Measurements from ENCODE around the gene ZNF318. TPM values are rescaled to one million over a fixed set of nuclear protein-coding genes. Genes with fewer than 3 reads are reported as not detected.

Gene ZNF318
- total RNA-seq, 1 experiment from 2014 or later, result 24.3 TPM

- TF ChIP-seq AR (CRISPR knock-in tag; IDR thresholded peaks at IDR 0.05) (no peak), ZNF532 (CRISPR knock-in tag; IDR thresholded peaks at IDR 0.05; ENCODE audit: borderline replicate concordance) (no peak), SMAD4 (CRISPR knock-in tag; IDR thresholded peaks at IDR 0.05) (no peak), KAT7 (CRISPR knock-in tag; IDR thresholded peaks at IDR 0.05; ENCODE audit: borderline replicate concordance) (no peak)
These were observed 34.0 kb downstream of the ZNF318 start (continued) for GRCh38 chr6:43335469-43335868.

GRCh38 chr6:43334466-43335095 is 34.9 kb downstream of the ZNF318 start:
- H3K27me3 Mint-ChIP-seq (ENCODE audit: low read depth), result no peaks in the 10 kb centered on the region; the same call in 1 of the 2 replicates
- ATAC-seq (peak; percentile 97), DNase-seq (ENCODE audit: low spot score) (no peak)
- no peaks in the 10 kb centered on the region for H3K9me3 Mint-ChIP-seq
- ChIA-PET CTCF (interaction anchor here (0.6 to 3.4 kb wide), 28 partner anchors 8 to 172 kb away, joined by 3 to 46 read pairs (median 6); partner anchors contain the start of genes CRIP3, DNPH1 and ZNF318), POLR2A (interaction anchor here (0.8 kb wide), 1 partner anchor 58 kb away, joined by 5 read pairs; no protein-coding TSS in a partner anchor)
- H3K36me3 Mint-ChIP-seq, result peaks cover 4% of the 10 kb centered on the region
- TF ChIP-seq CREB1 (CRISPR knock-in tag; IDR thresholded peaks at IDR 0.05), result no peak
- no peak for TF ChIP-seq SMAD3 (CRISPR knock-in tag; IDR thresholded peaks at IDR 0.05; ENCODE audit: borderline replicate concordance)
- TF ChIP-seq ZNF138 (CRISPR knock-in tag; conservative IDR thresholded peaks at IDR 0.05), result no peak
- no peak for TF ChIP-seq ATF2 (CRISPR knock-in tag; IDR thresholded peaks at IDR 0.05; ENCODE audit: borderline replicate concordance, low read depth)
- TF ChIP-seq ZNF263 (CRISPR knock-in tag; IDR thresholded peaks at IDR 0.05; ENCODE audit: low read depth), result no peak
- 0 out of 2 replicates have a peak, but pooled peaks cover 4% of the 10 kb centered on the region for H3K4me1 Mint-ChIP-seq
- H3K4me3 Mint-ChIP-seq, result no peak overlapping the region
- peak overlapping the region; percentile 50; the same call in 1 of the 2 replicates for H3K27ac Mint-ChIP-seq

GRCh38 chr6:43331891-43332290 is 37.6 kb downstream of the ZNF318 start:
- no peak overlapping the region for H3K27ac Mint-ChIP-seq
- ChIA-PET POLR2A (interaction anchor here (0.5 kb wide), 1 partner anchor 62 kb away, joined by 3 read pairs; no protein-coding TSS in a partner anchor), CTCF (interaction anchor here (0.8 kb wide), 1 partner anchor 24 kb away, joined by 3 read pairs; the partner anchor contains the start of gene CRIP3)
- 0 out of 2 replicates have a peak, but pooled peaks cover 4% of the 10 kb centered on the region for H3K4me1 Mint-ChIP-seq
- H3K36me3 Mint-ChIP-seq, result no peaks in the 10 kb centered on the region
- no peaks in the 10 kb centered on the region; the same call in 1 of the 2 replicates for H3K27me3 Mint-ChIP-seq (ENCODE audit: low read depth)
- no peaks in the 10 kb centered on the region for H3K9me3 Mint-ChIP-seq
- DNase-seq (ENCODE audit: low spot score) (no peak), ATAC-seq (no peak)
- H3K4me3 Mint-ChIP-seq, result no peak overlapping the region
- no peak for TF ChIP-seq GABPB1 (CRISPR knock-in tag; IDR thresholded peaks at IDR 0.05)
- TF ChIP-seq MXD4 (CRISPR knock-in tag; IDR thresholded peaks at IDR 0.05; ENCODE audit: borderline replicate concordance), result no peak
- TF ChIP-seq E2F5 (CRISPR knock-in tag; IDR thresholded peaks at IDR 0.05), result no peak
- no peak for TF ChIP-seq ETV6 (CRISPR knock-in tag; IDR thresholded peaks at IDR 0.05)
- TF ChIP-seq ERG (CRISPR knock-in tag; IDR thresholded peaks at IDR 0.05), result no peak
- no peak for TF ChIP-seq USF1 (CRISPR knock-in tag; IDR thresholded peaks at IDR 0.05)
- no peak for TF ChIP-seq ZNF512 (CRISPR knock-in tag; IDR thresholded peaks at IDR 0.05; ENCODE audit: borderline replicate concordance)

Data from WTC11 (cell line).